Stimulated activated naive CD8-positive, alpha-beta T cell treated with anti-CD3 and anti-CD28 coated beads, Interleukin-15, amount 100 ng/mL, for 72 hours (primary cell): ENCODE measurements around the gene CMPK1.

Experiments
- ATAC-seq: fragments of 150-1000 bp; cut with Tn5 transposase; 2 replicates; pipeline ENCODE4 v1.10.0; 2021; ENCODE audit warnings: mild to moderate bottlenecking, moderate library complexity
- DNase-seq, 2 donors: peaks; one replicate each; pipeline ENCODE4 v3.0.0; 2021 to 2022
- H3K27ac Mint-ChIP-seq, 2 donors: one replicate each; pipeline ENCODE4 v1.8.0; 2022; ENCODE audit warnings: mild to moderate bottlenecking in 2 of 2, mixed read lengths in 2 of 2, moderate library complexity in 2 of 2
- H3K27me3 Mint-ChIP-seq: one replicate; pipeline ENCODE4 v1.8.0; 2022; ENCODE audit warnings: mixed read lengths
- H3K4me1 Mint-ChIP-seq: one replicate; pipeline ENCODE4 v1.8.0; 2022; ENCODE audit warnings: mild to moderate bottlenecking, mixed read lengths
- H3K4me3 Mint-ChIP-seq, 2 donors: one replicate each; pipeline ENCODE4 v1.8.0; 2022; ENCODE audit warnings: mild to moderate bottlenecking in 2 of 2, mixed read lengths in 2 of 2, moderate library complexity in 1 of 2
- H3K9me3 Mint-ChIP-seq, 2 donors: one replicate each; pipeline ENCODE4 v1.8.0; 2022; ENCODE audit warnings: mixed read lengths in 2 of 2

Gene CMPK1

GRCh38 chr1:47401761-47402160 is 68.2 kb downstream of the CMPK1 start:
- H3K27ac Mint-ChIP-seq = no peak overlapping the region
- no peaks in the 10 kb centered on the region for H3K4me1 Mint-ChIP-seq
- no peak for DNase-seq
- peaks cover 53% of the 10 kb centered on the region for H3K27me3 Mint-ChIP-seq
- no peak overlapping the region for H3K4me3 Mint-ChIP-seq
- no peaks in the 10 kb centered on the region for H3K9me3 Mint-ChIP-seq
- ATAC-seq = no peak

GRCh38 chr1:47402591-47402990 is 69.0 kb downstream of the CMPK1 start:
- H3K4me3 Mint-ChIP-seq = no peak overlapping the region
- H3K4me1 Mint-ChIP-seq = no peaks in the 10 kb centered on the region
- H3K27ac Mint-ChIP-seq = no peak overlapping the region
- H3K27me3 Mint-ChIP-seq = peaks cover 53% of the 10 kb centered on the region
- no peak for ATAC-seq
- no peaks in the 10 kb centered on the region for H3K9me3 Mint-ChIP-seq
- DNase-seq = no peak

GRCh38 chr1:47403321-47403910 is 69.8 kb downstream of the CMPK1 start:
- Mint-ChIP-seq H3K27ac (no peak overlapping the region), H3K9me3 (no peaks in the 10 kb centered on the region), H3K27me3 (peaks cover 53% of the 10 kb centered on the region), H3K4me3 (no peak overlapping the region), H3K4me1 (no peaks in the 10 kb centered on the region)
- no peak for ATAC-seq
- DNase-seq = no peak

- peaks cover 63% of the 10 kb centered on the region for H3K27me3 Mint-ChIP-seq
- H3K4me1 Mint-ChIP-seq = no peaks in the 10 kb centered on the region
- no peak overlapping the region for H3K27ac Mint-ChIP-seq
- DNase-seq (no peak), ATAC-seq (no peak)
- no peak overlapping the region for H3K4me3 Mint-ChIP-seq
- no peaks in the 10 kb centered on the region for H3K9me3 Mint-ChIP-seq
These were observed 72.1 kb downstream of the CMPK1 start for GRCh38 chr1:47405697-47406096.

- DNase-seq (no peak), ATAC-seq (no peak)
- Mint-ChIP-seq H3K27ac (peak overlapping the region in 1 of 2 donors; percentile 43), H3K4me3 (no peak overlapping the region), H3K27me3 (peaks cover 55% of the 10 kb centered on the region), H3K4me1 (no peaks in the 10 kb centered on the region), H3K9me3 (no peaks in the 10 kb centered on the region)
These were observed 73.4 kb downstream of the CMPK1 start for GRCh38 chr1:47406966-47407365.

- H3K4me3 Mint-ChIP-seq = no peak overlapping the region
- no peak overlapping the region for H3K27ac Mint-ChIP-seq
- ATAC-seq (no peak), DNase-seq (no peak)
- H3K9me3 Mint-ChIP-seq = no peaks in the 10 kb centered on the region
- H3K4me1 Mint-ChIP-seq = no peaks in the 10 kb centered on the region
- H3K27me3 Mint-ChIP-seq = peaks cover 50% of the 10 kb centered on the region
These were observed 73.9 kb downstream of the CMPK1 start for GRCh38 chr1:47407481-47407880.

GRCh38 chr1:47409311-47410067 is 75.9 kb downstream of the CMPK1 start:
- Mint-ChIP-seq H3K4me1 (no peaks in the 10 kb centered on the region), H3K4me3 (no peak overlapping the region), H3K27me3 (peaks cover 50% of the 10 kb centered on the region), H3K9me3 (no peaks in the 10 kb centered on the region), H3K27ac (no peak overlapping the region)
- ATAC-seq (no peak), DNase-seq (no peak)

GRCh38 chr1:47410068-47410455 is 76.5 kb downstream of the CMPK1 start:
- Mint-ChIP-seq H3K4me3 (no peak overlapping the region), H3K27me3 (peaks cover 52% of the 10 kb centered on the region), H3K27ac (no peak overlapping the region), H3K4me1 (no peaks in the 10 kb centered on the region), H3K9me3 (no peaks in the 10 kb centered on the region)
- DNase-seq (no peak), ATAC-seq (no peak)

- no peaks in the 10 kb centered on the region for H3K9me3 Mint-ChIP-seq
- peaks cover 1% of the 10 kb centered on the region for H3K4me1 Mint-ChIP-seq
- H3K27ac Mint-ChIP-seq = no peak overlapping the region
- no peak overlapping the region for H3K4me3 Mint-ChIP-seq
- ATAC-seq = no peak
- H3K27me3 Mint-ChIP-seq = peaks cover 53% of the 10 kb centered on the region
- no peak for DNase-seq
These were observed 77.8 kb downstream of the CMPK1 start for GRCh38 chr1:47411436-47411835.

GRCh38 chr1:47412437-47412836 is 78.8 kb downstream of the CMPK1 start:
- no peak overlapping the region for H3K4me3 Mint-ChIP-seq
- no peaks in the 10 kb centered on the region for H3K9me3 Mint-ChIP-seq
- ATAC-seq (no peak), DNase-seq (no peak)
- no peak overlapping the region for H3K27ac Mint-ChIP-seq
- peaks cover 9% of the 10 kb centered on the region for H3K4me1 Mint-ChIP-seq
- peaks cover 61% of the 10 kb centered on the region for H3K27me3 Mint-ChIP-seq

GRCh38 chr1:47415728-47416318 is 82.2 kb downstream of the CMPK1 start, which contains the start of gene FOXE3:
Gene FOXE3, plus strand, starts transcription at chr1:47416285. Its CDS starts 31 bp downstream, at chr1:47416316.
- H3K4me1 Mint-ChIP-seq = peaks cover 13% of the 10 kb centered on the region
- peak within 1 kb of the TSS; percentile 67 to 69 for H3K4me3 Mint-ChIP-seq
- ATAC-seq (no peak), DNase-seq (no peak)
- peak within 1 kb of the TSS in 1 of 2 donors; percentile 63 for H3K27ac Mint-ChIP-seq
- H3K27me3 Mint-ChIP-seq = peaks cover 66% of the 10 kb centered on the region
- no peaks in the 10 kb centered on the region for H3K9me3 Mint-ChIP-seq

- ATAC-seq (peak; percentile 53), DNase-seq (no peak)
- H3K27me3 Mint-ChIP-seq = peaks cover 71% of the 10 kb centered on the region
- H3K4me3 Mint-ChIP-seq = peak overlapping the region; percentile 67 to 69
- peaks cover 13% of the 10 kb centered on the region for H3K4me1 Mint-ChIP-seq
- no peaks in the 10 kb centered on the region for H3K9me3 Mint-ChIP-seq
- H3K27ac Mint-ChIP-seq = peak overlapping the region in 1 of 2 donors; percentile 63
These were observed 83.0 kb downstream of the CMPK1 start for GRCh38 chr1:47416319-47417169.

GRCh38 chr1:47417170-47418044 is 83.8 kb downstream of the CMPK1 start:
- Mint-ChIP-seq H3K27me3 (peaks cover 72% of the 10 kb centered on the region), H3K4me3 (peak overlapping the region; percentile 49 to 58), H3K9me3 (no peaks in the 10 kb centered on the region), H3K27ac (no peak overlapping the region), H3K4me1 (peaks cover 13% of the 10 kb centered on the region)
- ATAC-seq = peak; percentile 24
- DNase-seq = no peak

GRCh38 chr1:47418122-47418521 is 84.5 kb downstream of the CMPK1 start:
- H3K27me3 Mint-ChIP-seq = peaks cover 72% of the 10 kb centered on the region
- H3K27ac Mint-ChIP-seq = no peak overlapping the region
- no peak overlapping the region for H3K4me3 Mint-ChIP-seq
- H3K9me3 Mint-ChIP-seq = no peaks in the 10 kb centered on the region
- DNase-seq (no peak), ATAC-seq (no peak)
- H3K4me1 Mint-ChIP-seq = peaks cover 13% of the 10 kb centered on the region
